Ovary (tissue), 3 donors: ENCODE data around the gene LSAMP.

ENCODE experiments used
- POLR2A ChIP-seq: fragments of 450-650 bp; IDR thresholded peaks from one replicate; pipeline ENCODE4 v1.6.1; 2017; ENCODE audit warnings: antibody characterized with exemption, mild to moderate bottlenecking, moderate library complexity
- TF ChIP-seq, protein P1 (sequence below), 3 donors: fragments of 450-650 bp in 2 of 3; fragments of 200-600 bp in 1 of 3; IDR thresholded peaks; one replicate each; pipeline versions ENCODE4 v1.5.1 to v1.8.0; 2016 to 2022; ENCODE audit warnings: antibody characterized with exemption in 3 of 3, mild to moderate bottlenecking in 1 of 3
- donor health status: DM: no; HTN: no; CAD: no.

DNA sequence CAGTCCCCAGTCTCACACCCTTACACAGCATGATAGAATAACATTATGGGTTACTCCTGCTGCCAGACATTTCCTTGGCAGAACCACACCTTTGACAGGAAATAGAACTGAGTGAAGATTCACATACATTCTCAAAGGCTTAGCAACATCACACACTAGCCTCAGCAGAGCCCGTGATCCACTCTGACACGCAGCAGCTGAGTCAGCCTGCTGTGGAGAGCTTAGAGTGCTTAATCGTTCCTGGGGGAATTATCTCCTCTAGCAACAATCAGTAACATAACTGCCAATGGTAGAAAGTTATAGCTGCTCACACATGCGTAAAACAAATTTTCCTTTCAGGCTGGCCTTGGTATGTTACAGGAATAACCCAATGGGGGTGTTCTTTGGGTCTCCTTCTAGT, 439.9 kb downstream of the LSAMP start:
- TF ChIP-seq, protein P1, sequence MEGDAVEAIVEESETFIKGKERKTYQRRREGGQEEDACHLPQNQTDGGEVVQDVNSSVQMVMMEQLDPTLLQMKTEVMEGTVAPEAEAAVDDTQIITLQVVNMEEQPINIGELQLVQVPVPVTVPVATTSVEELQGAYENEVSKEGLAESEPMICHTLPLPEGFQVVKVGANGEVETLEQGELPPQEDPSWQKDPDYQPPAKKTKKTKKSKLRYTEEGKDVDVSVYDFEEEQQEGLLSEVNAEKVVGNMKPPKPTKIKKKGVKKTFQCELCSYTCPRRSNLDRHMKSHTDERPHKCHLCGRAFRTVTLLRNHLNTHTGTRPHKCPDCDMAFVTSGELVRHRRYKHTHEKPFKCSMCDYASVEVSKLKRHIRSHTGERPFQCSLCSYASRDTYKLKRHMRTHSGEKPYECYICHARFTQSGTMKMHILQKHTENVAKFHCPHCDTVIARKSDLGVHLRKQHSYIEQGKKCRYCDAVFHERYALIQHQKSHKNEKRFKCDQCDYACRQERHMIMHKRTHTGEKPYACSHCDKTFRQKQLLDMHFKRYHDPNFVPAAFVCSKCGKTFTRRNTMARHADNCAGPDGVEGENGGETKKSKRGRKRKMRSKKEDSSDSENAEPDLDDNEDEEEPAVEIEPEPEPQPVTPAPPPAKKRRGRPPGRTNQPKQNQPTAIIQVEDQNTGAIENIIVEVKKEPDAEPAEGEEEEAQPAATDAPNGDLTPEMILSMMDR (IDR thresholded peaks at IDR 0.05): no peak
- no peak for TF ChIP-seq POLR2A
